H1 (cell line): ENCODE results near the gene DYNLT3. TPM values are rescaled to one million over a fixed set of nuclear protein-coding genes. Genes with fewer than 3 reads are reported as not detected.

Source experiments
- TBP ChIP-seq: IDR thresholded peaks from 2 replicates; pipeline ENCODE4 v1.6.1; 2011; ENCODE audit warnings: low read depth, low read length, improper control_type of control experiment
- polyA plus RNA-seq, 7 experiments: library from polyadenylated mRNA; depleted of rRNA in 3 of 7; stranded (reverse) in 5 of 7; unstranded in 2 of 7; fragments of >200 nt in 5 of 7; fragments of 200-250 nt in 2 of 7; gene quantifications; 1 replicate in 5 of 7; 2 replicates in 1 of 7; 4 replicates in 1 of 7; pipeline versions ENCODE4 v1.2.1 to v1.2.3, GENCODE V29; 2011 to 2013; ENCODE audit warnings: missing spikeins in 2 of 7, mixed read lengths in 2 of 7
- total RNA-seq: library from RNA; stranded (reverse); fragmentation: NEBNext Ultra II Directional; extraction: Animal tissue kit (Norgen Biotek cat#: 25700); gene quantifications from 2 replicates; pipeline ENCODE4 v1.2.1, GENCODE V29; 2021

Gene DYNLT3
- total and polyA plus RNA-seq, 2 of the 8 experiments (the other 6 are each of a cell fraction or from before 2014, with no cell fraction given): 2.3 to 3.5 TPM

DNA sequence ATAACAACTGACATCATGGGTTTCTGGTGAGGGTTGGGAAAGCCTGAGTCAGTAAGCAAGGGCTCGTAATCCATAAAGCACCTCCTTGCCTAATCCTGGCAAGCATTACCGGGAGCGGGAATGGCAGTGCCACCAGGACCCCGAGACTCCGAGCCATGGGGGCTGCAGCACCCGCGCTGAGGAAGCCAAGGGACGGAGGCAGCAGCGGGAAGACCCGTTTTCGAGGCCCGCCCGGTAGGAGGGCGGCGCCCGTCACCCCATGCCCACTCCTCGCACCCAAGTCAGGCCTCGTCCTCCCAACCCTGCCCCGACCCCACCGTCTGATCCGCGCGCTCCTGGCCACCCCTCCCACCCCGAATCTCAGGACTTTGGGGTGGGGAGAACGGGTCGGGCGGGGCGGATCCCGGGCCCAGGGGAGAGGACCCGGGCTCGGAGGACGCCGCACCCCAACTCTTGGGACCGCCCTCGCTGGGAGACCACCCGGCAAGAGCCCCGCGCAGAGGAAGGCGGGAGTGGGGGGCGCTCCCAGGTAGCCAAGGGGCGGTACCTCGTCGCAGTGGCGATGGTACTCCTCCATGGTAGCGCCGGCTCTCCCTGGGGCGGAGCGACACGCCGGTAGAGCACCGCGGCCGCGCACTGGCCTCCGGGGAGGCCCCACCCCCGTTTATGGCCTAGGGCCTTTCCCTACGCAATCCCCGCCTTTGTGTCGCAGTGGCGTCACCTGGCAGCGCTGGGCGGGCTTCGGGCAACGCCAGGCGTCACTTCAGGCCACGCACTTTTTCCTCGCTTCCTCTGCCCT, at the start of gene DYNLT3 (continued):
- no peak for TF ChIP-seq TBP
